ENCODE data around the gene ZPBP2. TPM values are rescaled to one million over a fixed set of nuclear protein-coding genes. Genes with fewer than 3 reads are reported as not detected.
"Not testable (repeated sequence)": the region's sequence is repeated elsewhere in the genome, so short reads cannot be mapped to it uniquely, and the experiment has no call there.

ZPBP2 gene
- total and polyA plus RNA-seq, 9 of the 15 experiments (the other 6 are each of a cell fraction or from before 2014, with no cell fraction given) = not detected

DNA sequence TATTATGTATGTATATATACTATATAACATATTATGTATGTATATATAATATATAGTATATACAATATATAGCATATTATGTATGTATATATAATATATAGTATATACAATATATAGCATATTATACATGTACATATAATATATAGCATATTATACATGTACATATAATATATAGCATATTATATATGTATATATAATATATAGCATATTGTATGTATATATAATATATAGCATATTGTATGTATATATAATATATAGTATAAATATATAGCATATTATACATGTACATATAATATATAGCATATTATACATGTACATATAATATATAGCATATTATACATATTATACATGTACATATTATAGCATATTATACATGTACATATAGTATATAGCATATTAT, 17.8 kb upstream of the ZPBP2 start:
- H3K79me2 ChIP-seq (ENCODE audit: control insufficient read depth, insufficient read depth, low read length); FAIRE-seq; H3K27me3 ChIP-seq (ENCODE audit: control insufficient read depth in 2 of 2, insufficient read depth in 2 of 2, low read length in 2 of 2); H3K9me1 ChIP-seq (ENCODE audit: control insufficient read depth, insufficient read depth, low read length); BruUV-seq (replicated peaks); H3K27ac ChIP-seq (ENCODE audit: extremely low read depth, low read depth, low read length); intact Hi-C loops (cut with micrococcal nuclease); DNase-seq (ENCODE audit: extremely low read depth in 1 of 4, low spot score in 3 of 4); H2AFZ ChIP-seq (ENCODE audit: low read depth, low read length); H3K4me2 ChIP-seq (ENCODE audit: insufficient read depth, low read length); H3K9me3 ChIP-seq (replicated peaks; ENCODE audit: control insufficient read depth, insufficient read depth, low read depth, low read length); in situ Hi-C loops (cut with MboI); POLR2A ChIA-PET; CTCF ChIA-PET (ENCODE audit: low intra/inter-chr PET ratio); H3K36me3 ChIP-seq (ENCODE audit: control insufficient read depth, insufficient read depth, low read length); H3K4me3 ChIP-seq; H3K9ac ChIP-seq (ENCODE audit: insufficient read depth in 1 of 2, low read depth in 2 of 2, low read length in 2 of 2); H3K4me1 ChIP-seq (replicated peaks in 1 of 2; ENCODE audit: control insufficient read depth in 2 of 2, insufficient read depth in 2 of 2, low read length in 2 of 2); ATAC-seq; H4K20me1 ChIP-seq (replicated peaks; ENCODE audit: control insufficient read depth, insufficient read depth, low read length): not testable (repeated sequence)
- TF ChIP-seq NCOA2 (IDR thresholded peaks at IDR 0.05; ENCODE audit: partially characterized antibody in 2 of 2) = peak in 1 of 2 experiments; percentile 97

DNA sequence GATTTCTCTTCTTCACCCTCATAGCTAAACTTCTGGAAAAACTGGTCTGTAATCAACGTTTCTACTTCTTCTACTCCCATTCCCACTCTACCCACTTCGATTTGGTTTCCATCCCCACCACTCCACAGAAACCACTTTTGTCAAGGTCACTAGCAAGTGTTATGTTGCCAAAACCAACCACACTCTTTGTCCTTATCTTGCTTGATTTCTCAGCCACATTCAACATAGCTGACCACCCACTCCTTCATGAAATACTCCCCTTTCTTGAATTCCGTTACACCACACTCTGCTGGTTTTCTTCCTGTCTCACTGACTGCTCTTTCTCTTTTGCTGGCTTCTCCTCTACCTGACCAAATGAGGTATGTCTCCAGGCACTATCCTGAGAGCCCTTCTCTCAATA, 15.8 kb upstream of the ZPBP2 start:
- ChIA-PET CTCF (ENCODE audit: low intra/inter-chr PET ratio) (no interaction called here), POLR2A (no interaction called here)
- Histone ChIP-seq H3K27ac (ENCODE audit: extremely low read depth, low read depth, low read length) (peak overlapping the region; percentile 60; the same call in 2 of the 3 replicates), H3K36me3 (ENCODE audit: control insufficient read depth, insufficient read depth, low read length) (no peaks in the 10 kb centered on the region), H3K9me3 (replicated peaks; ENCODE audit: control insufficient read depth, insufficient read depth, low read depth, low read length) (no peaks in the 10 kb centered on the region), H3K4me1 (replicated peaks in 1 of 2; ENCODE audit: control insufficient read depth in 2 of 2, insufficient read depth in 2 of 2, low read length in 2 of 2) (peaks cover 0 to 4% of the 10 kb centered on the region in 2 experiments; a peak in 1 of 5 replicates), H3K9me1 (ENCODE audit: control insufficient read depth, insufficient read depth, low read length) (no peaks in the 10 kb centered on the region), H3K4me2 (ENCODE audit: insufficient read depth, low read length) (peak overlapping the region; percentile 58), H3K27me3 (ENCODE audit: control insufficient read depth in 2 of 2, insufficient read depth in 2 of 2, low read length in 2 of 2) (0 out of 5 replicates have a peak, but pooled peaks cover 0 to 2% of the 10 kb centered on the region in 2 experiments), H3K4me3 (no peak overlapping the region), H3K79me2 (ENCODE audit: control insufficient read depth, insufficient read depth, low read length) (no peaks in the 10 kb centered on the region), H4K20me1 (replicated peaks; ENCODE audit: control insufficient read depth, insufficient read depth, low read length) (no peaks in the 10 kb centered on the region), H2AFZ (ENCODE audit: low read depth, low read length) (peak overlapping the region; percentile 58), H3K9ac (ENCODE audit: insufficient read depth in 1 of 2, low read depth in 2 of 2, low read length in 2 of 2) (no peak overlapping the region)
- WGBS (ENCODE audit: insufficient coverage, low coverage, missing lambda C conversion rate) = 0% methylated on average over 3 of the region's 3 CpGs
- BruUV-seq (replicated peaks) = no TSS peak
- peak in 2 of 4 experiments; percentile 26 to 32 for DNase-seq (ENCODE audit: extremely low read depth in 1 of 4, low spot score in 3 of 4)
- in situ Hi-C loops (cut with MboI) = no loop called here
- peak; percentile 64 for FAIRE-seq
- intact Hi-C loops (cut with micrococcal nuclease) = no loop called here
- ATAC-seq = peak; percentile 53
- TF ChIP-seq CBFA2T2 (conservative IDR thresholded peaks at IDR 0.05) = peak; percentile 33
- TF ChIP-seq SMARCA5 (IDR thresholded peaks at IDR 0.05) = no peak
- 0 out of 4 replicates have a peak, but pooled peaks of 1 of the 2 experiments have one; percentile 22 for TF ChIP-seq TRIM24 (IDR thresholded peaks at IDR 0.05)
- 0 out of 2 replicates have a peak, but pooled peaks have one; percentile 21 for TF ChIP-seq KLF16 (IDR thresholded peaks at IDR 0.05)
- no peak for TF ChIP-seq ZNF146 (CRISPR knock-in tag; IDR thresholded peaks at IDR 0.05; ENCODE audit: unreplicated experiment)
- TF ChIP-seq, protein P1, sequence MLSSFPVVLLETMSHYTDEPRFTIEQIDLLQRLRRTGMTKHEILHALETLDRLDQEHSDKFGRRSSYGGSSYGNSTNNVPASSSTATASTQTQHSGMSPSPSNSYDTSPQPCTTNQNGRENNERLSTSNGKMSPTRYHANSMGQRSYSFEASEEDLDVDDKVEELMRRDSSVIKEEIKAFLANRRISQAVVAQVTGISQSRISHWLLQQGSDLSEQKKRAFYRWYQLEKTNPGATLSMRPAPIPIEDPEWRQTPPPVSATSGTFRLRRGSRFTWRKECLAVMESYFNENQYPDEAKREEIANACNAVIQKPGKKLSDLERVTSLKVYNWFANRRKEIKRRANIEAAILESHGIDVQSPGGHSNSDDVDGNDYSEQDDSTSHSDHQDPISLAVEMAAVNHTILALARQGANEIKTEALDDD (IDR thresholded peaks at IDR 0.05) = 0 out of 2 replicates have a peak, but pooled peaks have one; percentile 55
- peak; percentile 8; the same call in 1 of the 2 replicates for TF ChIP-seq ETV1 (tag; conservative IDR thresholded peaks at IDR 0.05; ENCODE audit: low read depth)

All from K562 (cell line).